Measurements from ENCODE around the gene FOSL1. TPM values are rescaled to one million over a fixed set of nuclear protein-coding genes. Genes with fewer than 3 reads are reported as not detected.
A peak's percentile ranks its signal among the peaks of the same experiment; 100 is the strongest.

The FOSL1 gene
- total RNA-seq, 2 donors from 2014 or later: 3.7 to 8.5 TPM

- H3K36me3 Mint-ChIP-seq (ENCODE audit: low read depth): no peaks in the 10 kb centered on the region
- no peaks in the 10 kb centered on the region for H3K9me3 ChIP-seq (ENCODE audit: control insufficient read depth, low read length, poor library complexity, severe bottlenecking)
- peaks cover 23% of the 10 kb centered on the region for H3K4me1 Mint-ChIP-seq
- no peak overlapping the region for H3K27ac Mint-ChIP-seq
- H3K27me3 Mint-ChIP-seq: no peaks in the 10 kb centered on the region
- no peak overlapping the region for H3K4me3 Mint-ChIP-seq
- ATAC-seq (no peak), DNase-seq (no peak)
Measured at GRCh38 chr11:65931773-65932557, 31.8 kb upstream of the FOSL1 start.

DNA sequence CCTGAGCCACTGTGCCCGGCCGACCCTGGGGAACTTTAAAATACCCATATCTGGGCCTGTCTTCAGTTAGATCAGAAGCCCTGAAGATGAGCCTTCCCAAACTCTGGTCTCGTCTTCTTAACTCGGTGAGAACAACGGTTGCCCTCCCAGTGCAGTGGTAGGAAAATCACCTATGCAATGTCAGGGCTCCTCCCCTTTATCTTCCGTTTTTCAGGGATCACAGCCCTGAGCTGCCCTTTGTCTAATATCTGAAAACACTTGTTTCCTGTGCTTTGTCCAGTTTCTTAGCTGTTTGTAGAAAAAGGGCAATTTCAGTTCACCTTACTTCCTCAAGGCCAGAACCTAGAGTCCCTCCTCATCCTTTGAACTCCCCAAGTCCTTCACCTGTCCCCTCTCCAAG lies 28.5 kb upstream of the FOSL1 start:
- no peak for DNase-seq

GRCh38 chr11:65927904-65928397 lies 27.8 kb upstream of the FOSL1 start:
- Mint-ChIP-seq H3K27ac (peak overlapping the region; percentile 96), H3K36me3 (ENCODE audit: low read depth) (no peaks in the 10 kb centered on the region), H3K4me3 (peak overlapping the region; percentile 77), H3K4me1 (peaks cover 26% of the 10 kb centered on the region), H3K27me3 (no peaks in the 10 kb centered on the region)
- DNase-seq (peak; percentile 42 to 55 (median 50)), ATAC-seq (peak; percentile 98)
- H3K9me3 ChIP-seq (ENCODE audit: control insufficient read depth, low read length, poor library complexity, severe bottlenecking): no peaks in the 10 kb centered on the region

More for the DNA sequence above, 28.5 kb upstream of the FOSL1 start:
- Mint-ChIP-seq H3K4me3 (peak overlapping the region; percentile 77), H3K4me1 (peaks cover 26% of the 10 kb centered on the region), H3K27me3 (no peaks in the 10 kb centered on the region), H3K36me3 (ENCODE audit: low read depth) (no peaks in the 10 kb centered on the region), H3K27ac (peak overlapping the region; percentile 96)
- no peaks in the 10 kb centered on the region for H3K9me3 ChIP-seq (ENCODE audit: control insufficient read depth, low read length, poor library complexity, severe bottlenecking)
- ATAC-seq: no peak

- DNase-seq (no peak), ATAC-seq (no peak)
- Mint-ChIP-seq H3K36me3 (ENCODE audit: low read depth) (no peaks in the 10 kb centered on the region), H3K4me1 (peaks cover 25% of the 10 kb centered on the region), H3K27ac (no peak overlapping the region), H3K27me3 (no peaks in the 10 kb centered on the region), H3K4me3 (no peak overlapping the region)
- H3K9me3 ChIP-seq (ENCODE audit: control insufficient read depth, low read length, poor library complexity, severe bottlenecking): no peaks in the 10 kb centered on the region
Measured at GRCh38 chr11:65925397-65925796, 25.2 kb upstream of the FOSL1 start.

- no peaks in the 10 kb centered on the region for H3K27me3 Mint-ChIP-seq
- H3K9me3 ChIP-seq (ENCODE audit: control insufficient read depth, low read length, poor library complexity, severe bottlenecking): no peaks in the 10 kb centered on the region
- H3K36me3 Mint-ChIP-seq (ENCODE audit: low read depth): no peaks in the 10 kb centered on the region
- H3K4me1 Mint-ChIP-seq: peaks cover 19% of the 10 kb centered on the region
- ATAC-seq (no peak), DNase-seq (no peak)
- H3K27ac Mint-ChIP-seq: peak overlapping the region; percentile 72
- H3K4me3 Mint-ChIP-seq: no peak overlapping the region
Measured at GRCh38 chr11:65922565-65922964, 22.4 kb upstream of the FOSL1 start.

DNA sequence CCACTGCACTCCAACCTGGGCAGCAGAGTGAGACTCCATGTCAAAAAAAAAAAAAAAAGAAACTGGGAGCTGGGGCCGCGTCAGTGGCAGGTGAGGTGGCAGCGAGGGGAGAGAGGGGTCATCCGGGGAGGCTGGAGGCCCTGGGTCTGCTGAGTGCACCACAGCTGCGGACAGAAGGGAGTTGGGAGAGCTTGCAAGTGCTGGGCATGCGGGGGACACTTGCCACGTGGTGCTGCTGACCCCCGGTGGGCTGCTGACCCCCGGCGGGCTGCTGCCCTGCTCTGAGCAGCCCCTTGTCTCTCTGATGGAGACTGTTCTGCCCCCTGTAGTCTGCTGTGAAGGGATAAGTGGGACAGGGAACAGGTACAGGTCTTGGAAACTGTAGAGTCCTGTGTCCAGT lies 21.7 kb upstream of the FOSL1 start:
- H3K4me3 Mint-ChIP-seq: peak overlapping the region; percentile 41
- no peak for ATAC-seq
- H3K9me3 ChIP-seq (ENCODE audit: control insufficient read depth, low read length, poor library complexity, severe bottlenecking): no peaks in the 10 kb centered on the region
- H3K36me3 Mint-ChIP-seq (ENCODE audit: low read depth): no peaks in the 10 kb centered on the region
- no peaks in the 10 kb centered on the region for H3K27me3 Mint-ChIP-seq
- H3K4me1 Mint-ChIP-seq: peaks cover 18% of the 10 kb centered on the region
- no peak for DNase-seq
- peak overlapping the region; percentile 72 for H3K27ac Mint-ChIP-seq

DNA sequence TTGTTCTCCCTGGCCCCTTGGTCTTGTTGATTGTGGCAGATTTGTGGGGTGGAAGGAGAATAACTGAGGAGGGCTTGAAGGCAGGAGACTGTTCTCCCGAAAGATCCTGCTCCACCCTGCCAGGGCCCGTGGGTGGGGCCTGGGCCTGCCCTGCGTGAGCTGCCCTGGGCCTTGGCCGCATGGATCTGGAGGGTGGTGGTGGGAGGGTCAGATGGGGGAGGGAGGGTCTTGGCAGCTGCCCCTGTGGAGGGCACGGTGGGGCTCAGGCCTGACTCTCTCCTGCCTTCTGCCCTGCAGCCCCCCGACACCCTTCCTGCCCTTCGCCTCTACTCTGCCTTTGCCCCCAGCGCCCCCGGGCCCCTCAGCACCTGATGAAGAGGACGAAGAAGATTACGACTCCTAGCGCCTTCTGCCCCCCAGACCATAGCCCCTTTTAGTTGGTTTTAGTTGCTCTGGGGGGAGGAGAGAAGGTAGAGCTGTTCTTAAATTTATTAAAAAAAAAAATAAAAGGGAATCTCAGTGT lies 20.9 kb upstream of the FOSL1 start:
- DNase-seq: no peak
- ATAC-seq: no peak
- no peaks in the 10 kb centered on the region for H3K9me3 ChIP-seq (ENCODE audit: control insufficient read depth, low read length, poor library complexity, severe bottlenecking)
- peak overlapping the region; percentile 31 for H3K4me3 Mint-ChIP-seq
- H3K27ac Mint-ChIP-seq: peak overlapping the region; percentile 72
- H3K4me1 Mint-ChIP-seq: peaks cover 22% of the 10 kb centered on the region
- no peaks in the 10 kb centered on the region for H3K36me3 Mint-ChIP-seq (ENCODE audit: low read depth)
- no peaks in the 10 kb centered on the region for H3K27me3 Mint-ChIP-seq

DNA sequence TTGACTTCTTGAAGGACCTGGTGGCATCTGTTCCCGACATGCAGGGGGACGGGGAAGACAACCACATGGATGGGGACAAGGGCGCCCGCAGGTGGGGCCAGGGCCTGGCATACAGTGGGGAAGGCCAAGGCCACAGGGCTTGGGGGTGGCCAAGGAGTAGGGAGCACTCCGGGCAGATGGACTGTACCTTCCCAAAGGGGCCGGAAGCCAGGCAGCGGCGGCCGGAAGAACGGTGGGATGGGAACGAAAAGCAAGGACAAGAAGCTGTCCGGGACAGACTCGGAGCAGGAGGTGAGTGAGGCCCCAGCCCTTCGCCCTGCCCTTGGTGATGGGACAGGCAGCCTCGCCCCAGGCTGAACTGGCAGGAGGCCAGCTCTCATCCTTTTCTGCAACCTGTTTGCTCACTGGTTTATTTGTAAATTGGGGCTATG lies 20.2 kb upstream of the FOSL1 start:
- peaks cover 19% of the 10 kb centered on the region for H3K4me1 Mint-ChIP-seq
- H3K4me3 Mint-ChIP-seq: peak overlapping the region; percentile 94
- H3K36me3 Mint-ChIP-seq (ENCODE audit: low read depth): no peaks in the 10 kb centered on the region
- H3K27ac Mint-ChIP-seq: peak overlapping the region; percentile 81
- H3K27me3 Mint-ChIP-seq: no peaks in the 10 kb centered on the region
- DNase-seq (no peak), ATAC-seq (no peak)
- H3K9me3 ChIP-seq (ENCODE audit: control insufficient read depth, low read length, poor library complexity, severe bottlenecking): no peaks in the 10 kb centered on the region

DNA sequence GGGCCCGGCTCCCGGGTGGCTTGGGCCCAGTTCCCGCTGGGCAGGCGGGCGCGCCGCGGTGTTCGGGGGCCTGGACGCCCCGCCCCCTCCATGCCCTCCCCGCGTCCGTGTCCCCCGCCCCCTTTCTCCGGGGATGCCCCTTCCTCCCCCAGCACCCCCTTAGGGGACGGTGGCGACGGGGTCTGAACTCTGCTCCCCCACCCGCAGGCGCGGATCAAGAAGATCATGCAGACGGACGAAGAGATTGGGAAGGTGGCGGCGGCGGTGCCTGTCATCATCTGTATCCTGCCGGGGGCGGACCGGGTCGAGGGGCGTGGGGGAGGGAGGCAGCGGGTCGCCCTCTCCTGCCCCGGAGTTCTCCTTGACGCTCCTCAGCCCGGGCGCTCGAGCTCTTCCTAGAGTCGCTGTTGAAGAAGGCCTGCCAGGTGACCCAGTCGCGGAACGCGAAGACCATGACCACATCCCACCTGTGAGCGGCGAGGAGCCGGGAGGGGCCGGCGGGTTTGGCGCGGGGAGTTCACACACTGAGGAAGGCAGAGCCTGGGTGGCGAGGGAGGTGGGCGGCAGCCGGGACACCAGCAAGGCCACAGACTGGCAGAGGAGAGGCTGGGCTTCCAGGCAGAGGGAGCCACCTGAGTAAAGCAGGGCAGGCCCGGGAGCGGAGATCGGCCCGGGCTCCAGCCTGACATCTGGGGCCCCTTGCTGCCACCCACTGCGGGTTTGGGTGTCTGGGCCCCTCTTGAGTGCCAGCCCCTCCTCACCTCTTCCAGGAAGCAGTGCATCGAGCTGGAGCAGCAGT lies 19.6 kb upstream of the FOSL1 start:
- H3K36me3 Mint-ChIP-seq (ENCODE audit: low read depth): no peaks in the 10 kb centered on the region
- peaks cover 25% of the 10 kb centered on the region for H3K4me1 Mint-ChIP-seq
- peak overlapping the region; percentile 94 for H3K4me3 Mint-ChIP-seq
- H3K27me3 Mint-ChIP-seq: no peaks in the 10 kb centered on the region
- peak overlapping the region; percentile 81 for H3K27ac Mint-ChIP-seq
- peak; percentile 47 for ATAC-seq
- peak; percentile 42 to 66 (median 66) for DNase-seq
- H3K9me3 ChIP-seq (ENCODE audit: control insufficient read depth, low read length, poor library complexity, severe bottlenecking): no peaks in the 10 kb centered on the region

- H3K4me1 Mint-ChIP-seq: peaks cover 29% of the 10 kb centered on the region
- DNase-seq (peak; percentile 97 to 100 (median 100)), ATAC-seq (peak; percentile 91)
- no peaks in the 10 kb centered on the region for H3K27me3 Mint-ChIP-seq
- no peaks in the 10 kb centered on the region for H3K9me3 ChIP-seq (ENCODE audit: control insufficient read depth, low read length, poor library complexity, severe bottlenecking)
- H3K36me3 Mint-ChIP-seq (ENCODE audit: low read depth): no peaks in the 10 kb centered on the region
- peak within 1 kb of the TSS; percentile 86 for H3K27ac Mint-ChIP-seq
- peak within 1 kb of the TSS; percentile 94 for H3K4me3 Mint-ChIP-seq
Measured at GRCh38 chr11:65919141-65919572, 19.0 kb upstream of the FOSL1 start, which contains the start of gene DRAP1. TSS of gene DRAP1 (plus strand) at chr11:65919426. CDS start at chr11:65919502, 76 bp downstream.

DNA sequence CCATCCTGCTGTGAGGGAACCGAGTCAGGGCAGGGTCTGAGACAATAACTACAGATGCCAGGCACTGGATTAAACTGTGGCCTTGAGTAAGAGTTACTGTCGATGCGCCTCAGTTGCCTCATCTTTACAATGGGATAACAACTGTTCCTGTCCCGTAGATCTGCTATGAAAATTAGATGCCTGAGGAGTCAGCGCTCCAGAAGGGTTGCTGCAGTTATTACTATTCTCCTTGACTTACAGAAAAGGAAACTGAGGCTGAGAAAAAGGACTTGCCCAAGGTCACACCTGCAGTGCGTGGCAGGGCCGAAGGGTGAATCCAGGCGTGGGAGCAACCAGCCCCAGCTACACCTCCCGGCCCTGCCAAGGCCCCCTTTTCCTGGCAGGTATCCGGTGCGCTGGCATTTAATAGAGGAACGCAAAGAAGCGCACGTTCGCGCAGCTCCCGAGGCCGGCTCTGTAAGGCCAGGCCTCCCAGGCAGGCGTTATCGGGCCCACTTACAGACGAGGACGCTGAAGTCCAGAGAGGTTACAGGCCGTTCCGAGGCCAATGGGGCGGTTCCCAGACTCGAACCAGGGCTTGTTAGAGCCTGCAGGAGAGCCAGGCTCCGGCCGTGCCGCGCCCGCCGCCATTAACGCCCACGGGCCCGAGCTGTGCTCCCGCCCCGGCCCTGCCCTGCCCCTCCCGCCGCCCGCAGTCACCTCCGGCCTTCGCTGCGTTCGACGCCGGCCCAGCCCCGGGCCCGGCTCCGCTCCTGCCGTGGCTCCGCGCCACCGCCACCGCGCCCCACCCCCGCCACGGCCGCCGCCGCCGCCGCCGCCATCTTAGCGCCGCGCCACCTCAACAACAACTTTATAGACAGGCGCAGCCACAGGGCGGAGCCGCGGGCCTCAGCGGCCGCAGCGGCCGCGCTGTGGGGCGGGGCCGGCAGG lies 18.3 kb upstream of the FOSL1 start, which contains the start of gene C11orf68:
C11orf68 (minus strand) TSS at position 852 of the 930 bp plus-strand sequence; CDS start at position 821, 31 bp downstream.
- H3K27ac Mint-ChIP-seq: peak within 1 kb of the TSS; percentile 86
- no peaks in the 10 kb centered on the region for H3K9me3 ChIP-seq (ENCODE audit: control insufficient read depth, low read length, poor library complexity, severe bottlenecking)
- peaks cover 29% of the 10 kb centered on the region for H3K4me1 Mint-ChIP-seq
- peak in 1 of 3 donors; percentile 28 for DNase-seq
- H3K4me3 Mint-ChIP-seq: peak within 1 kb of the TSS; percentile 94
- ATAC-seq: peak; percentile 79
- no peaks in the 10 kb centered on the region for H3K36me3 Mint-ChIP-seq (ENCODE audit: low read depth)
- no peaks in the 10 kb centered on the region for H3K27me3 Mint-ChIP-seq
